ENCODE measurements around the gene ERC2.

Gene ERC2

GRCh38 chr3:55678546-55679216 lies 789.6 kb downstream of the ERC2 start:
- DNase-seq (ENCODE audit: low spot score): no peak

DNA sequence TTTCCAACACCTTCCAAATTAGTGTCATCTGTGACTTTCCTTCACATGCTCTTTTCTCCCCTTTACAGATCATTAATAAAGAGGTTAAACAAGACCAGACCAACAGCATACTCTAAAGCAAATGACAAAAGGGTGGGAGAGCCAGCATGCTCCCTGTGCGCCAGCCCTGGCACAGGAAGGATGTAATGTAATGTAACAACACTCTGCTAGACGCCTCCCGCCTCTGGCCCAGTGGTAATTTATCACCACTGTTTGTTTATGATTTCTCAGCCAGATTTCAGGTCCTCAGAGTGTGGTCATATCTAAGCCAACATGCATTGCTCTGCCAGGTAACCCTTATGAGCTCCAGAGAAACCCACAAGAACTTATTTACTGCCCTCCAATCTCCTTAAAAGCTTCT lies 791.6 kb downstream of the ERC2 start:
- H3K4me3 ChIP-seq (ENCODE audit: severe bottlenecking): no peak overlapping the region
- no peak overlapping the region for H3K27ac ChIP-seq (ENCODE audit: poor library complexity, severe bottlenecking)
- ATAC-seq (ENCODE audit: low read depth): no peak
- no peaks in the 10 kb centered on the region for H3K27me3 ChIP-seq (ENCODE audit: insufficient read depth, poor library complexity, severe bottlenecking)
- H3K4me1 ChIP-seq (ENCODE audit: insufficient read depth, poor library complexity, severe bottlenecking): no peaks in the 10 kb centered on the region
- no peaks in the 10 kb centered on the region for H3K9me3 ChIP-seq (ENCODE audit: severe bottlenecking)
- no peaks in the 10 kb centered on the region for H3K36me3 ChIP-seq (ENCODE audit: low read depth)
- no peak for DNase-seq (ENCODE audit: low spot score)
- TF ChIP-seq, protein P1, sequence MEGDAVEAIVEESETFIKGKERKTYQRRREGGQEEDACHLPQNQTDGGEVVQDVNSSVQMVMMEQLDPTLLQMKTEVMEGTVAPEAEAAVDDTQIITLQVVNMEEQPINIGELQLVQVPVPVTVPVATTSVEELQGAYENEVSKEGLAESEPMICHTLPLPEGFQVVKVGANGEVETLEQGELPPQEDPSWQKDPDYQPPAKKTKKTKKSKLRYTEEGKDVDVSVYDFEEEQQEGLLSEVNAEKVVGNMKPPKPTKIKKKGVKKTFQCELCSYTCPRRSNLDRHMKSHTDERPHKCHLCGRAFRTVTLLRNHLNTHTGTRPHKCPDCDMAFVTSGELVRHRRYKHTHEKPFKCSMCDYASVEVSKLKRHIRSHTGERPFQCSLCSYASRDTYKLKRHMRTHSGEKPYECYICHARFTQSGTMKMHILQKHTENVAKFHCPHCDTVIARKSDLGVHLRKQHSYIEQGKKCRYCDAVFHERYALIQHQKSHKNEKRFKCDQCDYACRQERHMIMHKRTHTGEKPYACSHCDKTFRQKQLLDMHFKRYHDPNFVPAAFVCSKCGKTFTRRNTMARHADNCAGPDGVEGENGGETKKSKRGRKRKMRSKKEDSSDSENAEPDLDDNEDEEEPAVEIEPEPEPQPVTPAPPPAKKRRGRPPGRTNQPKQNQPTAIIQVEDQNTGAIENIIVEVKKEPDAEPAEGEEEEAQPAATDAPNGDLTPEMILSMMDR (IDR thresholded peaks at IDR 0.05; ENCODE audit: poor library complexity, severe bottlenecking): no peak

More at GRCh38 chr3:55678546-55679216, 789.6 kb downstream of the ERC2 start:
- TF ChIP-seq, protein P1 (IDR thresholded peaks at IDR 0.05; ENCODE audit: poor library complexity, severe bottlenecking): no peak
- no peaks in the 10 kb centered on the region for H3K4me1 ChIP-seq (ENCODE audit: insufficient read depth, poor library complexity, severe bottlenecking)
- no peaks in the 10 kb centered on the region for H3K27me3 ChIP-seq (ENCODE audit: insufficient read depth, poor library complexity, severe bottlenecking)
- ATAC-seq (ENCODE audit: low read depth): no peak
- no peak overlapping the region for H3K4me3 ChIP-seq (ENCODE audit: severe bottlenecking)
- no peaks in the 10 kb centered on the region for H3K9me3 ChIP-seq (ENCODE audit: severe bottlenecking)
- no peaks in the 10 kb centered on the region for H3K36me3 ChIP-seq (ENCODE audit: low read depth)
- no peak overlapping the region for H3K27ac ChIP-seq (ENCODE audit: poor library complexity, severe bottlenecking)

DNA sequence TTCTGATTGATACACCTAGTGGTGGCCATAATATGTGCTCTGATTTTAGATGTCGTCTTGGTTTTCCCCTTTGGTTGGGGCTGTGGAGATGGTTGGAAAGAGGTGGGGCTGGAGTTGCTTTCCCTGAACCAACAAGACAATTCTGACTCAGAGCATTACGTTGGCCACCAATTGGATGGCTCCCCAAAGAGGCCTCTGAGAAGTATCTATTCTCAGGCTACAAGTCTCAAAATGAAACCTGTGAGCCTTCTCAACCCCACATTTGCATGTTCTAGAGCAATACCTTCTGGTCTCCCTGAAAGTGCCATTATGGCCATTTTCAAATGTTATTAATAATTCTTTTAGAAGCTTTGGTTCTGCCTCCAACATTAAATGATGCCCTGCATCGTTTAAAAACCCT lies 792.8 kb downstream of the ERC2 start:
- Histone ChIP-seq H3K27ac (ENCODE audit: poor library complexity, severe bottlenecking) (no peak overlapping the region), H3K27me3 (ENCODE audit: insufficient read depth, poor library complexity, severe bottlenecking) (no peaks in the 10 kb centered on the region), H3K9me3 (ENCODE audit: severe bottlenecking) (no peaks in the 10 kb centered on the region), H3K4me3 (ENCODE audit: severe bottlenecking) (no peak overlapping the region), H3K36me3 (ENCODE audit: low read depth) (no peaks in the 10 kb centered on the region), H3K4me1 (ENCODE audit: insufficient read depth, poor library complexity, severe bottlenecking) (no peaks in the 10 kb centered on the region)
- TF ChIP-seq, protein P1 (IDR thresholded peaks at IDR 0.05; ENCODE audit: poor library complexity, severe bottlenecking): no peak
- no peak for DNase-seq (ENCODE audit: low spot score)
- ATAC-seq (ENCODE audit: low read depth): no peak

GRCh38 chr3:55673764-55674163 lies 794.5 kb downstream of the ERC2 start:
- Histone ChIP-seq H3K9me3 (ENCODE audit: severe bottlenecking) (no peaks in the 10 kb centered on the region), H3K27me3 (ENCODE audit: insufficient read depth, poor library complexity, severe bottlenecking) (no peaks in the 10 kb centered on the region), H3K36me3 (ENCODE audit: low read depth) (no peaks in the 10 kb centered on the region), H3K4me1 (ENCODE audit: insufficient read depth, poor library complexity, severe bottlenecking) (no peaks in the 10 kb centered on the region), H3K27ac (ENCODE audit: poor library complexity, severe bottlenecking) (no peak overlapping the region), H3K4me3 (ENCODE audit: severe bottlenecking) (no peak overlapping the region)
- TF ChIP-seq, protein P1 (IDR thresholded peaks at IDR 0.05; ENCODE audit: poor library complexity, severe bottlenecking): no peak
- no peak for ATAC-seq (ENCODE audit: low read depth)
- no peak for DNase-seq (ENCODE audit: low spot score)

DNA sequence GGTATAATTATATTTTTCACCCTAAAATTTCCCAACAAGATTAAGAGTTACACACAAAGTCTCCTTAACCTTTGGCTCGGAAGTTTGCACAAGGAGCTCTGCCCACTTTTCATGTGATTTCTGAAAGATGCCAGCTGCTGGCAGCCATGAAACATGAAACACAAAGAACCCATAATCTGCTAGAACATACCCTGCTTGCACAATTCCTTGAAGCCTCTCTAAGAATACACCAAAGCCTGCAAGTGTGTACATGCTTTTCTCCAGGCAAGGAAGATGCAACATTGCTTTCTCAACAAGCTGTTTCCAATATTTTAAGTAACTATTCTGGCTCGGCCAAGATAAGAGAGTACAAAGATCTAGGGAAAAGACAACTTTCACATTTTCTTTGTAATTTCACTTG lies 799.1 kb downstream of the ERC2 start:
- Histone ChIP-seq H3K36me3 (ENCODE audit: low read depth) (no peaks in the 10 kb centered on the region), H3K4me3 (ENCODE audit: severe bottlenecking) (no peak overlapping the region), H3K27ac (ENCODE audit: poor library complexity, severe bottlenecking) (no peak overlapping the region), H3K9me3 (ENCODE audit: severe bottlenecking) (no peaks in the 10 kb centered on the region), H3K27me3 (ENCODE audit: insufficient read depth, poor library complexity, severe bottlenecking) (no peaks in the 10 kb centered on the region), H3K4me1 (ENCODE audit: insufficient read depth, poor library complexity, severe bottlenecking) (no peaks in the 10 kb centered on the region)
- TF ChIP-seq, protein P1 (IDR thresholded peaks at IDR 0.05; ENCODE audit: poor library complexity, severe bottlenecking): no peak
- no peak for ATAC-seq (ENCODE audit: low read depth)
- no peak for DNase-seq (ENCODE audit: low spot score)

Measured in RWPE2 (cell line).